GM19193 (cell line): ENCODE data around the gene SGCA.

Experiments
- POLR2A ChIP-seq: IDR thresholded peaks from 4 replicates; pipeline ENCODE4 v1.6.1; 2011; ENCODE audit not compliant: insufficient read depth, insufficient read length; ENCODE audit errors: extremely low read depth

Gene SGCA

DNA sequence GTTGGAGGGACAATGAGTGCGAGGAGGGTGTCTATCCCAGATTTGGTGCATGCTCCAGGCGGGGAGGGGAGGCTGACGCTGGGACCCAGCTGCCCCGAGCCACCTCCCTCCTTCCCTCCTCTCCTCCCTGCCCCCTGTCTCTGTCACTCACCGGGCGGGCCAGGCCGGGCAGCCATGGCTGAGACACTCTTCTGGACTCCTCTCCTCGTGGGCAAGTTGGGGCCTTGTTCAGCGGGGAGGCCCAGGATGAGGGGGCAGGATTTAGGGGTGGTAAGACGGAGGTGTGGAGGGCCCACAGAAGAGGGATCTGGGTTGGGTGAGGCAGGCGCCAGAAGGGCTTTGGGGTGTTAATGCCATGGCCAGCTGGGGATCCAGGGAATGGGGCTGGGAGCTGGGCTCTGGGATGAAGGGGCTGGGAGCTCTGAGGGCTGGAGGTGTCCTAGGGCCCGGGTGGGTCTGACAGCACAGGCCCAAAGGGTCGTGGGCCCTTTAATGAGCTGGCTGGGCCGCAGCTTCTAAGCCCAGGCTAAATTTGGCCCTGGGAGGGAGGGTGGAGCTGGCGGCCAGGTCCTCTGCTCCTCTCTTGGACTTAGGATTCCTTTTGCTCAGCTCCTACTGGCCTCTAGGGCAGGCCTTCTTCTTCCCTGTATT, at the start of gene SGCA:
TSS of gene SGCA (plus strand) at position 139 of the 651 bp plus-strand sequence. CDS start at position 175, 36 bp downstream.
- no peak for TF ChIP-seq POLR2A

DNA sequence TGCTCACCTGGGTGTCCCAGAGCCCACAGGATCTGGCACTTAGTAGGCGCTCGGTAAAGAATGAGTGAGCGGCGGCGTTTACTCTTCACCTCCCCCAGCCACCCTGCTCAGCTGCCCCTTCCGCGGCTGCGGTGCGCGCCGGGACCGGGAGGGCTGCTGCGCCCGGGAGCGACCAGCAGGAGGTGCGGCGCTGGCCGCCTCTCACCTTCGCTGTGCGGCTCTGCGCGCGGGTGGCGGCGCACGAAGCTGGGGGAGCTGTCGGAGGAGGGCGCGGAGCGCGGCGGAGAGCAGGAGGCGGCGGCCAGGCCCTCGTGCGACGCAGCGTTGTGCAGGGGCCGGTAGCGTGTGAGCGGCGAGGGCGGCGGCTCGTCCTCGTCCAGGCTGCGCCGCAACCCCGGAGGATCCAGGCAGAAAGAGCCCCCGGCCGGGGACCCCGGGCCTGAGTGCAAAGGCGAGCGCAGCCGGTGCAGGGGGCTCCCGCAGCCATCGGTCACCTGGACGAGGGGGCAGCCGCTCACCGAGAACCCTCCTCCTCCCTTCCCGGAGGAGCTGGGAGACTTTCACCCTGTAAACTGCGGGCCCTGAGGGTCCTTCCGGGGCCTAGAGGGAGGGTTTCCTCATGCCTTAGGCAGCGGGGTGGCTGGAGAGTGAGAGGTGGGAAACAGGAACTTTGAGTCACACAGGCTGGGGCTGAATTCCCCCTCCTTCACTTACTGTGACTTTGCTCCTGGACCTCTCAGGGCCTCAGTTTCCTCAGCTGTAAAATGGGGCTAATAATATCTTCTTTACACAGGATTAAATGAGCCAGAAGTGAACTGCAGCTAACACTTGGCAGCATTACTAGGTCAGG, 48.4 kb upstream of the SGCA start:
- TF ChIP-seq POLR2A = no peak

DNA sequence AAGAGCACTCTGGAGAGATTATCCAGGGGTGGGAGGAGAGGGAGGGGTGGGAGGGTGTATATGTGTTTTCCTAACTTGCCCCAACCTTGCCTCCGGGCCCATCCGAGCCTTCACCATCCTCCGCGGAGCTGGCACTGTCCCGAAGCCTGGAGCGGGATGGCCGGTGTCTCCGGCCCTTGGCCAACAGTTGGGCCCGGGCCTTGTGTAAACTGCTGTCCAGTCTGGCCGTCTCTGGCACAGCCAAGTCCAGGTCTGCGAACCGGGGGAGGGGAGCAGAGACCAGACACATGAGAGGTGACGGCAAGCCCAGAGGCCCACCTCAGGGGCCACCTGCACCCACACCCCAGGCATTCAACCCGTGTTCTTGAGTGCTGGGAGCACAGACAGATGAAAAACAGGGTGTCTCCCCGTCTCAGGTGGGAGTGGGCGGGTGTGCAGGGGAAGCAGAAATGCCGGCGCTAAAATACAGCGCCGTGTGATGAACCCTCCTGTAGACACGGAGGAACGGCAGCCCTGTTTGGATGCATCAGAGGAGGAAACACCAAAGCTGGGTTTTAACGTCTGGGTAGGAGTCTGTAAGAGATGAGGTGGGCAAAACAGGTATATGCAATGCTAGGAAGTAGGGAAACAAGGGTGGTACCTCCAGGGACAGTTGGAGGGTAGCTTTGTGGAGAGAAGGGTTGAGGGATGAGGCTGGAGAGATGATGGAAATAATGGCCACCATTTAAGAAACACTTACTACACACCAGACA, 47.6 kb upstream of the SGCA start:
- no peak for TF ChIP-seq POLR2A

DNA sequence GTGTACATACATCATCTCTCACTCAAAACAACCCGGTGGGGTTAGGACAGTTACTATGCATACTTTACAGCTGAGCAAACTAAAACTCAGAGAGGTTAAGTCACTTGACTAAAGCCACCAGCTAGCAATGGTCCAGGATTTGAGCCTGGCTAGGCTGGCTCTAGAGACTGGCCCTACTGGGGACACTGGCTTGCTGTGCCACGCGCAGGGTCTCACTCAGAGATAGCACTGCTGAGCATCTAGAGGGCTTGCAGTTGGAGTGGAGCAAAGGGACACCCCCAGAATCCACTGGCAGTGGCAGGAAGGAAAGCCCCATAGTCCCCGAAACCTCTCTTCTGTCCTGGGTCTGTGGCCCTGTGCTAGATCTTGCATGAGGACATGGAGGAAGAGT, 47.0 kb upstream of the SGCA start:
- no peak for TF ChIP-seq POLR2A

DNA sequence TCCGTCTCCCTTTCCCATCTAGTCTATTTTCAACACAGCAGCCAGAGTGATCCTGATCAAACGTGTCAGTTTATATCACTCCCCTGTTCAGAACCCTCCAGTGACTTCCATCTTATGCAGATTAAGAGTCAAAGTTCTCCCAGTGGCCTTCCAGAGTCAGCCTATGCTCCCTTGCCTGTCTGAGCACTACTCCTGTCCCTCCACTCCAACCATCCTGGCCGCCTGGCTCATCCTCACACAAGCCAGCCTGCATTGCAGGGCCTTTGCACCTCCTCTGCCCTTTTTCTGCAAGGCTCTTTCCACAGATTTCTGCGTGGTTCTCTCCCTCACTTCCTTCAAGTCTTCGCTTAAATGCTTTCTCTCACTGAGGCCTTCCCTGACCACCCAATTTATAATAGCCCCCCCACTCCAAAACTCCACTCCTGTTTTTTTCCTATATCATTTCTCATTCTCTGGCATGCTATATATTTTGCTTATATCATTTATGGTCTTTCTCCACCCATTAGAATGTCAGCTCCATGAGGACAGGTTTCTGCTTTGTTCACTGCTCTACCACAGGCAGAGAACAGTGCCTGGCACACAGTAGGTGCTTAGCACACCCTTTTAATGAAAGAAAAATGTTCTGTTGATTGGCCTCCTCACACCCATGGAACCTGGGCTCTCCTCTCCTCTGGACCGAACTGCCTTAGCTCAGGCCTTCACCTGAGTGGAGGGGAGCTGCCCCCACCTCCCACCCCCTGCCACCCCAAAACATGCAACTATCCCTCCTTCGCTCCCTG, 45.1 kb upstream of the SGCA start:
- TF ChIP-seq POLR2A = no peak

DNA sequence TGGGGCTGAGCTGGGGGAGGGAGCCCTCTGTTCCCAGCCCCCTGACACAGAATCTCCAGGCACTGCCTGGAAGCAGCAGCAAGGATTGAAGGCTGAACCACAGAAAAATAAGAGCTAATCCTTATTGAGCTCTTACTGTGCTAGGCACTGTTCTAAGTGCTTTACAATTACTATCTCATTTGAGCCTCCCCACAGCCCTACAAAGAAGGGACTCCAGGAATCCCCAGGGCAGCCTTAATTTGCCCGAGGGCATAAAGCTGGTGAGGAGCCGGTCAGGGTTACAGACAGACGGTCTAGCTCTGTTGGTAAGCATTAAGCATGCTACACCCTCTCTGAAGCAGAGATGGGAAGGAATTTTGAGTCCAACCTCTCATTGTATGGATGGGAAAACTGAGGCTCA, 42.9 kb upstream of the SGCA start:
- TF ChIP-seq POLR2A = no peak

DNA sequence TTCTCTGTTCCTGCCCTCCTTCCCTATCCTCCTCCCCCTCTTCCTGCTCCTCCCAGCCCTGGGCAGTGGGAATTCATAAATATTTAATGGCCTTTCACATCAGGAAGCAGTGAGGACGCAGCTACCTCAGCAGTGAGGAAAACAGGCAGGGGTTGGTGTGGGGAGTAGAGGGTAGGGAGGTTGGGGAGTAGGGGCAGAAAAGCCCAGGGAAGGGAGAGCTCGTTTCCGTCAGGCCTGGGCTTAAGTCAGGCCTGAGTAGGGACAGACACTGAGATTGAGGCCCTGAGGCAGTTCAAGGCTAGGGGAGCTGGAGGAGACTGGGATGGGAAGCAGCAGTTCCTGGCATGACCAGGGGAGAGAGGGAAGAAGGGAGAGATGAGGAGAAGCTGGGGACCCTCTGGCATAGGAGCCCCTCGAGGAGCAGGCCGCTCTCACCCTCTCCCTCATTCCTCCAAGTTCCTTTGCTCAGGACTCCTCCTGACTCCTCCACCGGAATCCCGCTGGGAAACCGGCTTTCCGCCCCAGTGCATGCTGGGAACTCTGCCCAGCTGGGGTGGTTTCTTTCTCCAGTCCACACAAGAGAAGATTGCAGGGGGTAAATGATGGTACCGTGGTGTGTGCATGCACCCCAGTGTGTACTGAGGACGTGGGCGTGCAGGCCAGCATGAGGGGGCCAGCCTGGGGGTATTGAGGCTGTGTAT, 42.0 kb upstream of the SGCA start:
- TF ChIP-seq POLR2A = no peak

DNA sequence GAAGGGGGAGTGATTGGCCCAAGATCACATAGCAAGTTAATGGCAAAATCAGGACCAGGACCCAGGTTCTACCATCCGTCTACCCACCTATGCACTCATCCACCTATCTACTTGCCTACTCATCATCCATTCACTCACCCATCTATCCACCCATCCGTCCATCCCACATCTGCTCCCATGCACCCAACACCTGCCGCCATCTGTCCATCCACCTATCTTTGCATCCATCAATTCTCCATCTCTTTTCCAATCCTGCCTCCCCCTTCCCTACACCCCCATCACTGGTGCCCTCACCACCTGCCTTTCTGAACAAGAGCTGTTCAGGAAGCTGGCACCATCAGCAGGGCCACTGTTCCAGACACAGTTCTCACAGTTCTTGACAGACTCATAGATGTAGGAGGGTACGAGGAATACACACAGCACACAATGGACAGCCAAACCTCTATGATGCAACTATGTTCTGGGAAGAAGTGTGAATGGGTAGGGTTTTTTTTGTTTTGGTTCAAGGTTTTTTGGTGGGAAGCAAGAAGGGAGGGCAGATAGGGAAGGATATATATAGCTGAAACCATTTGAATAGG, 40.3 kb upstream of the SGCA start:
- TF ChIP-seq POLR2A = no peak

DNA sequence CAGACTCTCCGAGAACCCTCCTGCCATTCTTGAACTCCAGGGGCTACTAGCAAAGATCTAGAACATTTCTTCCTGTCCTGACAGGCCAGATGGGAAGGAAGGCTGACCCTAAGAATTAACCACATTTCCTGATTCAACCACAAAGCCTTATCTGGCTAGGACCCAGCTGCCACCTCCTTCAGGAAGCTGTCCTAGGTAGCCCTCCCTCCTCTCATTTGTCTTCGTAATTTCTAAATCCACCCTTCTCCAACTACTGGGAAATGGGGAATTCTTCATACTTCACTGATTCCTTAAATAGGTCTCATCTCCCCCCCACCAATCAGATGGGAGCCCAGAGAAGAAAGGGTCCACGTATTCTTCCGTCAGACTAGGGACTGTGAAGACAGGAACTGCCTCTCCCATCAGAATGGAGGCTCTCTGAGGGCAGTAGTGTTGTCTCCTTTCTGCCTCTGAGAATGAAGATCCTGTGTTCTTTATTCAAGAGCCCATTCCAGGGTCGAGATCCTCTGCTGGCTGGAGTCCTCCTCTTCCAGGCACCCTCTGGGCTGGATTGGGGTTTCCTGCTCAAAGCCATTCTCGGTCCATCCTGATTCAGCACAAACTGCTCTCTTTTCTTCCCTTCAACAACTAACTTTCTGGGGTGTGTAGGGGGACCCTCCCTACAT, 38.0 kb upstream of the SGCA start:
- TF ChIP-seq POLR2A = no peak

DNA sequence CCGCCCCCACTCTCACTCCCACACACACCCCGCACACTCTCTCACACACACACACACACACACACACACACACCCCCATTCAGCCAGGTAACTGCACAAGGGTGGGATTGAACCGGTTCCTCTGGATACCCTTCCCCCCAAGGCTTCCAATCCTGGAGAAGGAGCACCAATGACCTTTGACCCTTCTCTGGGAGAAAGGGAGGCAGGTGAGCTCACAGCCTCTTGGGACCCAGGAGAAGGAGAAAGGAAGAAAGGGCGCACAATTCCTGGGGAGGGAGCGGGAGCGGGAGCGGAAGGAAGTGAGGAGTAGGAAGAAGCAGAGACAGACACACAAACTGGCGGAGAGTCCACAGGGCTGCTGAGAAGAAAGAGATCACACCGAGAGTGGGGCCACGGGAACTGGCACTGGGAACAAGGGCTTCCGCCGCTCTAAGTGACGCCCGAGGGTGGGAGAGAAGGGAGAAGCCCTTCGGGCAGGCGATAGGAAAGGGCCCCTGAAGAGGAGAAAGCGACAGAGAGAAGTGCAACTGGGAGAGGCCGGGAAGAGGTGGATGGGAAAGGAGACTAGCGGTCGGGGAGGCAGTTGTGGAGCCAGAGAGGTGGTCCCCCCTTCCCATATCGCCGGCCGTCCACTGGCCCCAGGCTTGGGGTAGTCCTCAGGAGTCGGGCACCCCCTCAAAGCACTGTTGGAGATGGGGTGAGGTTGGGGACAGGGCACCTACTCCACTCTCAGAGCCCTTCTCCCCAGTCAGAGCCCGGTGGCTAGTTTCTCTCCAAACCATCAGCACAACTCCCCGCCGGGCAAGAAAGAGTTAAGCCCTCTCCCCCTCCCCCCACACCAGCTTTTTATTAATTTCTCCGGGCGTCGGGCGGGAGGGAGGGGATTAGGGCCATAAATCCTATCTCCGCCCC, 37.1 kb upstream of the SGCA start:
- TF ChIP-seq POLR2A = no peak

DNA sequence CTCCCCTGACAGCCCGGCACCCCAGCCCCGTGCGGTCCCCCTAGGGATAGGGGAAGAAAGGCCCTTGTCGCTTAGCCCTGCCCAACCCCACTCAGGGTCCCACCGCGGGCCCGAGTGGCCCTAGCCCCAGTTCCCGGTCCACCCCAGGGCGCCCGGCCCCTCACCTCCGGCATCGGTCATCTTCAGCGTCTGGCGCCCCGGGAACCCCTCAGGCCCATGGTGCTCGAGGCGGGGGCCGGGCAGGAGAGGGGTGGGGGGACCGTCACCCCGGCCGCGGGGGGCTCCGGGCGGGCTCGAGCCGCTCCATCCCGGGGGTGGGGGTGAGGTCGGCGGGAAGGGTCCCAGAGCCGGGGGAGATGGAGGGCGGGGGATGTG, 36.5 kb upstream of the SGCA start:
- no peak for TF ChIP-seq POLR2A
